ENCODE results near the gene MEAK7.

MEAK7 gene

DNA sequence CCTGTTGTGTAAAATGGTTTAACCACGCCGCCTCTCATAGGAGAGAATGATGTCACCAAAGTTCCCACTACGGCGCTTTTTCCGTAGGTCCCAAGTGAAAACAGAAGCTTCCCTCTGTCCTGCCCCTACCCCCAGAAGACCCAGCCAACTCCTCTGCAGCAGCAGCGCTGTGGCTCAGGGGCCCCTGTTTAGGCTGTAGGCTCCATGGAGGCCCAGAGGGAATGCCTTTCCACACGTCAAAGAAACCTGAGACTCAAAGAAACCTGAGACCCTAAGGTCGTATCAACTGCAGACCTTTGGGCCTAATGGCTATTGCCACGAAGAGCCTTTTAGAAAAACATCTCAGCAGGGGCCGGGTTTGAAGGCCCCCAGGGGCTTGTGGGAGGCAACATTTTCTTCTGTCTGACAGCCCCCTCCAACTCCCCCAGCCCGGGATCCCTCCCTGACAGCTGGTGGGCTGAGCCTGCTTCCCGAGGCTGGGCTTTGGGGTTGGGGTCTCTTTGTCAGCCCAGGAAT is 43.1 kb upstream of the MEAK7 start:
- TF ChIP-seq, protein P1, sequence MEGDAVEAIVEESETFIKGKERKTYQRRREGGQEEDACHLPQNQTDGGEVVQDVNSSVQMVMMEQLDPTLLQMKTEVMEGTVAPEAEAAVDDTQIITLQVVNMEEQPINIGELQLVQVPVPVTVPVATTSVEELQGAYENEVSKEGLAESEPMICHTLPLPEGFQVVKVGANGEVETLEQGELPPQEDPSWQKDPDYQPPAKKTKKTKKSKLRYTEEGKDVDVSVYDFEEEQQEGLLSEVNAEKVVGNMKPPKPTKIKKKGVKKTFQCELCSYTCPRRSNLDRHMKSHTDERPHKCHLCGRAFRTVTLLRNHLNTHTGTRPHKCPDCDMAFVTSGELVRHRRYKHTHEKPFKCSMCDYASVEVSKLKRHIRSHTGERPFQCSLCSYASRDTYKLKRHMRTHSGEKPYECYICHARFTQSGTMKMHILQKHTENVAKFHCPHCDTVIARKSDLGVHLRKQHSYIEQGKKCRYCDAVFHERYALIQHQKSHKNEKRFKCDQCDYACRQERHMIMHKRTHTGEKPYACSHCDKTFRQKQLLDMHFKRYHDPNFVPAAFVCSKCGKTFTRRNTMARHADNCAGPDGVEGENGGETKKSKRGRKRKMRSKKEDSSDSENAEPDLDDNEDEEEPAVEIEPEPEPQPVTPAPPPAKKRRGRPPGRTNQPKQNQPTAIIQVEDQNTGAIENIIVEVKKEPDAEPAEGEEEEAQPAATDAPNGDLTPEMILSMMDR (IDR thresholded peaks at IDR 0.05; ENCODE audit: extremely low read depth, missing control alignments), result no peak
- DNase-seq (ENCODE audit: low spot score), result no peak

GRCh38 chr16:84546669-84547545 is 42.4 kb upstream of the MEAK7 start:
- DNase-seq (ENCODE audit: low spot score), result no peak
- TF ChIP-seq, protein P1 (IDR thresholded peaks at IDR 0.05; ENCODE audit: extremely low read depth, missing control alignments), result no peak

- DNase-seq (ENCODE audit: low spot score), result no peak
- TF ChIP-seq, protein P1 (IDR thresholded peaks at IDR 0.05; ENCODE audit: extremely low read depth, missing control alignments), result no peak
Observed at GRCh38 chr16:84545114-84545737, 40.8 kb upstream of the MEAK7 start.

GRCh38 chr16:84544031-84544773 is 39.7 kb upstream of the MEAK7 start:
- no peak for DNase-seq (ENCODE audit: low spot score)
- TF ChIP-seq, protein P1 (IDR thresholded peaks at IDR 0.05; ENCODE audit: extremely low read depth, missing control alignments), result no peak

- no peak for DNase-seq (ENCODE audit: low spot score)
- TF ChIP-seq, protein P1 (IDR thresholded peaks at IDR 0.05; ENCODE audit: extremely low read depth, missing control alignments), result no peak
Observed at GRCh38 chr16:84543253-84543652, 38.8 kb upstream of the MEAK7 start.

GRCh38 chr16:84541999-84542817 is 37.7 kb upstream of the MEAK7 start:
- DNase-seq (ENCODE audit: low spot score), result no peak
- TF ChIP-seq, protein P1 (IDR thresholded peaks at IDR 0.05; ENCODE audit: extremely low read depth, missing control alignments), result no peak

All from GM20000 (cell line).